ENCODE measurements around the gene KAZN.

KAZN gene

GRCh38 chr1:14924455-14925331 is 326.2 kb downstream of the KAZN start:
- peak; percentile 64 for DNase-seq

- DNase-seq, result no peak
Observed at GRCh38 chr1:14925336-14926136, 327.1 kb downstream of the KAZN start.

GRCh38 chr1:14926229-14926628 is 327.7 kb downstream of the KAZN start:
- no peak for DNase-seq

- no peak for DNase-seq
Observed at GRCh38 chr1:14926818-14927575, 328.5 kb downstream of the KAZN start.

GRCh38 chr1:14928412-14928811 is 329.9 kb downstream of the KAZN start:
- DNase-seq, result no peak

GRCh38 chr1:14928886-14929546 is 330.5 kb downstream of the KAZN start:
- DNase-seq, result no peak

GRCh38 chr1:14929547-14930246 is 331.2 kb downstream of the KAZN start:
- no peak for DNase-seq

GRCh38 chr1:14930247-14930965 is 331.9 kb downstream of the KAZN start:
- no peak for DNase-seq

GRCh38 chr1:14932034-14932638 is 333.7 kb downstream of the KAZN start:
- no peak for DNase-seq

GRCh38 chr1:14934867-14935266 is 336.4 kb downstream of the KAZN start:
- no peak for DNase-seq

GRCh38 chr1:14936815-14937214 is 338.3 kb downstream of the KAZN start:
- no peak for DNase-seq

GRCh38 chr1:14937288-14937949 is 338.9 kb downstream of the KAZN start:
- DNase-seq, result no peak

- DNase-seq, result no peak
Observed at GRCh38 chr1:14939527-14940284, 341.2 kb downstream of the KAZN start.

GRCh38 chr1:14940285-14940870 is 341.9 kb downstream of the KAZN start:
- no peak for DNase-seq

- DNase-seq, result no peak
Observed at GRCh38 chr1:14941864-14942263, 343.4 kb downstream of the KAZN start.

GRCh38 chr1:14944471-14944985 is 346.0 kb downstream of the KAZN start:
- peak; percentile 43 for DNase-seq

- peak; percentile 91 for DNase-seq
Observed at GRCh38 chr1:14945132-14946010, 346.9 kb downstream of the KAZN start.

- DNase-seq, result no peak
Observed at GRCh38 chr1:14946011-14946359, 347.5 kb downstream of the KAZN start.
